ENCODE measurements around the gene MBD5.

DNA sequence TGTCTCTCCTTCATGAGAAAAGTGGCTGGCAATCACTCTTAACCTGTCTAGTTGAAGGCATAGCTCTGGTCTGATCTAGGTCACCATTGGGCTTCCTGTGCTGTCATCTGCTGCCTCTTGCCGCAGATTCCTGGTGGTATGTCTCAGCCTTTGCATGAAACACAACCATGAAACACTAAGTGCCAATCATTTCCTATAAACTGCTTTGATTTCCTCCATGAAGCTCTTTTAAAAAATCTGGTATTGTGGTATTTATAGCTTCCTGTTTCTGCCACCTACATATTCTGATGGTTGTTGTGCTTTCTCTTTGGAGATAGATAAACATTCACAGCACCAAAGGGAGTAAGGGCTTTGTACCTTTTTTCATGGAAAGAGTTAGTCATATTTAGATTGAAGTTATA lies 503.6 kb downstream of the MBD5 start:
- TF ChIP-seq, protein P1, sequence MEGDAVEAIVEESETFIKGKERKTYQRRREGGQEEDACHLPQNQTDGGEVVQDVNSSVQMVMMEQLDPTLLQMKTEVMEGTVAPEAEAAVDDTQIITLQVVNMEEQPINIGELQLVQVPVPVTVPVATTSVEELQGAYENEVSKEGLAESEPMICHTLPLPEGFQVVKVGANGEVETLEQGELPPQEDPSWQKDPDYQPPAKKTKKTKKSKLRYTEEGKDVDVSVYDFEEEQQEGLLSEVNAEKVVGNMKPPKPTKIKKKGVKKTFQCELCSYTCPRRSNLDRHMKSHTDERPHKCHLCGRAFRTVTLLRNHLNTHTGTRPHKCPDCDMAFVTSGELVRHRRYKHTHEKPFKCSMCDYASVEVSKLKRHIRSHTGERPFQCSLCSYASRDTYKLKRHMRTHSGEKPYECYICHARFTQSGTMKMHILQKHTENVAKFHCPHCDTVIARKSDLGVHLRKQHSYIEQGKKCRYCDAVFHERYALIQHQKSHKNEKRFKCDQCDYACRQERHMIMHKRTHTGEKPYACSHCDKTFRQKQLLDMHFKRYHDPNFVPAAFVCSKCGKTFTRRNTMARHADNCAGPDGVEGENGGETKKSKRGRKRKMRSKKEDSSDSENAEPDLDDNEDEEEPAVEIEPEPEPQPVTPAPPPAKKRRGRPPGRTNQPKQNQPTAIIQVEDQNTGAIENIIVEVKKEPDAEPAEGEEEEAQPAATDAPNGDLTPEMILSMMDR (IDR thresholded peaks at IDR 0.05): no peak
- TF ChIP-seq POLR2A (IDR thresholded peaks at IDR 0.05): no peak
